SH-SY5Y (cell line): ENCODE results near the gene XRCC6.

Experiments used
- GATA2 ChIP-seq: IDR thresholded peaks from 2 replicates; pipeline ENCODE4 v1.6.1; 2011; ENCODE audit warnings: mild to moderate bottlenecking, low read depth, low read length
- GATA3 ChIP-seq: IDR thresholded peaks from 2 replicates; pipeline ENCODE4 v1.6.1; 2011; ENCODE audit warnings: low read depth, mild to moderate bottlenecking, low read length, moderate library complexity

GRCh38 chr22:41668971-41669911 is 48.1 kb downstream of the XRCC6 start:
- no peak for TF ChIP-seq GATA3
- no peak for TF ChIP-seq GATA2
